SK-N-SH (cell line): ENCODE results near the gene STEAP3.
"Not testable (repeated sequence)": the region's sequence is repeated elsewhere in the genome, so short reads cannot be mapped to it uniquely, and the experiment has no call there.

ENCODE experiments used
- CTCF ChIP-seq: fragments of 200-600 bp; sonication (generic); IDR thresholded peaks from 2 replicates; pipeline ENCODE4 v1.6.1; 2017; ENCODE audit warnings: antibody characterized with exemption, mild to moderate bottlenecking, moderate library complexity
- EP300 ChIP-seq, 2 experiments: IDR thresholded peaks; 2 replicates each; pipeline versions ENCODE4 v1.4.0 to v1.6.1; 2012; ENCODE audit warnings: borderline replicate concordance in 1 of 2, low read depth in 1 of 2, low read length in 1 of 2
- EZH2phosphoT487 ChIP-seq: fragments of 200-600 bp; sonication (generic); IDR thresholded peaks from 2 replicates; pipeline ENCODE4 v1.6.1; 2017; ENCODE audit warnings: low read depth, mixed run types, mild to moderate bottlenecking, antibody characterized with exemption, moderate library complexity, borderline replicate concordance
- MXI1 ChIP-seq: IDR thresholded peaks from 2 replicates; pipeline ENCODE4 v1.6.1; 2012; ENCODE audit warnings: mild to moderate bottlenecking, low read depth, low read length, improper control_type of control experiment
- POLR2AphosphoS5 ChIP-seq: IDR thresholded peaks from 2 replicates; pipeline ENCODE4 v1.6.1; 2012; ENCODE audit warnings: low read depth, low read length
- REST ChIP-seq: IDR thresholded peaks from 2 replicates; pipeline ENCODE4 v1.6.1; 2012; ENCODE audit warnings: mild to moderate bottlenecking, low read depth, low read length, moderate library complexity
- RFX5 ChIP-seq: IDR thresholded peaks from 2 replicates; pipeline ENCODE4 v1.6.1; 2012; ENCODE audit warnings: mild to moderate bottlenecking, improper control_type of control experiment, low read length
- SIN3A ChIP-seq: IDR thresholded peaks from 2 replicates; pipeline ENCODE4 v1.6.1; 2012; ENCODE audit warnings: low read depth, mild to moderate bottlenecking, low read length, moderate library complexity, borderline replicate concordance
- TCF12 ChIP-seq: IDR thresholded peaks from 2 replicates; pipeline ENCODE4 v1.4.0; 2012
- YY1 ChIP-seq: IDR thresholded peaks from 2 replicates; pipeline ENCODE4 v1.4.0; 2012; ENCODE audit warnings: low read depth, mild to moderate bottlenecking
- TF ChIP-seq, protein P1 (sequence below): fragments of 150-350 bp; IDR thresholded peaks from 2 replicates; pipeline ENCODE4 v1.6.1; 2017; ENCODE audit warnings: antibody characterized with exemption, low read length, low read depth, borderline replicate concordance

DNA sequence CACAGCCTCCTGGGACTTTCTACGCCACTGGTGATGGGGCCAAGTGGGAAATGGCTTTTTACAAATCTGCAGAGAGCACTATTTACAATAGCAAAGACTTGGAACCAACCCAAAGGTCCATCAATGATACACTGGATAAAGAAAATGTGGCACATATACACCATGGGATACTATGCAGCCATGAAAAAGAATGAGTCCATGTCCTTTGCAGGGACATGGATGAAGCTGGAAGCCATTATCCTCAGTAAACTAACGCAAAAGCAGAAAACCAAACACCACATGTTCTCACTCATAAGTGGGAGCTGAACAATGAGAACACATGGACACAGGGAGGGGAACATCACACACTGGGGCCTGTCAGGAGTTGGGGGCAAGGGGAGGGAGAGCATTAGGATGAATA is 54.8 kb downstream of the STEAP3 start:
- TF ChIP-seq, protein P1, sequence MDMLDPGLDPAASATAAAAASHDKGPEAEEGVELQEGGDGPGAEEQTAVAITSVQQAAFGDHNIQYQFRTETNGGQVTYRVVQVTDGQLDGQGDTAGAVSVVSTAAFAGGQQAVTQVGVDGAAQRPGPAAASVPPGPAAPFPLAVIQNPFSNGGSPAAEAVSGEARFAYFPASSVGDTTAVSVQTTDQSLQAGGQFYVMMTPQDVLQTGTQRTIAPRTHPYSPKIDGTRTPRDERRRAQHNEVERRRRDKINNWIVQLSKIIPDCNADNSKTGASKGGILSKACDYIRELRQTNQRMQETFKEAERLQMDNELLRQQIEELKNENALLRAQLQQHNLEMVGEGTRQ = not testable (repeated sequence)
- not testable (repeated sequence) for TF ChIP-seq CTCF; TCF12; SIN3A; POLR2AphosphoS5; EZH2phosphoT487; REST; RFX5; YY1; MXI1; EP300 (IDR thresholded peaks at IDR 0.05; ENCODE audit: borderline replicate concordance in 1 of 2, low read depth in 1 of 2, low read length in 1 of 2)
